Gastroesophageal sphincter (tissue), 3 donors: ENCODE data around the gene DSE.

Experiments used
- CTCF ChIP-seq, 4 experiments: fragments of 200-600 bp in 2 of 4; fragments of 450-650 bp in 2 of 4; sonication (generic) in 1 of 4; IDR thresholded peaks; one replicate each; pipeline ENCODE4 v1.5.1; 2017 to 2019; ENCODE audit warnings: antibody characterized with exemption in 4 of 4, mild to moderate bottlenecking in 2 of 4, moderate library complexity in 2 of 4
- EP300 ChIP-seq: sonication (generic); formaldehyde crosslinking; IDR thresholded peaks from one replicate; pipeline ENCODE4 v1.6.1; 2017; ENCODE audit warnings: antibody characterized with exemption, mild to moderate bottlenecking
- POLR2A ChIP-seq, 2 donors: fragments of 450-650 bp; IDR thresholded peaks; one replicate each; pipeline ENCODE4 v1.6.1; 2017; ENCODE audit warnings: antibody characterized with exemption in 2 of 2, mild to moderate bottlenecking in 2 of 2, moderate library complexity in 1 of 2
- POLR2AphosphoS5 ChIP-seq: sonication (generic); formaldehyde crosslinking; IDR thresholded peaks from one replicate; pipeline ENCODE4 v1.6.1; 2017; ENCODE audit warnings: antibody characterized with exemption

- TF ChIP-seq POLR2A (IDR thresholded peaks at IDR 0.05) (no peak), CTCF (IDR thresholded peaks at IDR 0.05) (no peak), EP300 (no peak), POLR2AphosphoS5 (no peak)
These were observed 60.1 kb downstream of the DSE start for GRCh38 chr6:116430860-116431259.
